A549 (cell line): ENCODE results near the gene AGRP. TPM values are rescaled to one million over a fixed set of nuclear protein-coding genes. Genes with fewer than 3 reads are reported as not detected.

Experiments used
- ATAC-seq, 2 experiments: fragments of 200-7000 bp in 1 of 2; fragments of >200 bp in 1 of 2; cut with Nextera tagmentation in 1 of 2; cut with Tn5 transposase in 1 of 2; 3 replicates each; pipeline versions ENCODE4 v1.8.0 to v1.9.1; 2018 to 2020; ENCODE audit warnings: mild to moderate bottlenecking in 1 of 2, moderate library complexity in 1 of 2
- CTCF ChIA-PET: fragments of 300-600 bp; sonication (Branson Sonifier 250); formaldehyde crosslinking; extraction: SDS; loops from one replicate; lab custom pipeline; 2021; ENCODE audit warnings: antibody characterized with exemption, inconsistent platforms; lab: Yijun Ruan, JAX
- POLR2A ChIA-PET: fragments of 350-600 bp; formaldehyde crosslinking; extraction: SDS; loops from one replicate; lab custom pipeline; 2021; ENCODE audit warnings: antibody characterized with exemption, inconsistent platforms; lab: Yijun Ruan, JAX
- DNase-seq, 2 experiments: peaks; one replicate each; pipeline versions ENCODE4 v3.0.0 to v3.0.0-alpha.2; 2011 to 2016; ENCODE audit warnings: low read depth in 1 of 2, low spot score in 1 of 2
- FAIRE-seq: peaks from 2 replicates; lab custom pipeline; 2011; peaks lifted over from hg19 to GRCh38; lab: Jason Lieb, UNC
- H3K27ac ChIP-seq, 2 experiments: fragments of >200 bp; sonication (Bioruptor Twin); formaldehyde crosslinking; 3 replicates each; pipeline ENCODE4 v1.5.1; 2016 to 2017
- H3K4me1 ChIP-seq: fragments of >200 bp; sonication (Bioruptor Twin); formaldehyde crosslinking; 3 replicates; pipeline ENCODE4 v1.6.1; 2016
- H3K4me2 ChIP-seq: fragments of >200 bp; sonication (Bioruptor Twin); formaldehyde crosslinking; 3 replicates; pipeline ENCODE4 v1.6.1; 2016
- H3K4me3 ChIP-seq: fragments of >200 bp; sonication (Bioruptor Twin); formaldehyde crosslinking; 3 replicates; pipeline ENCODE4 v1.5.1; 2016
- H3K9me3 ChIP-seq: fragments of >200 bp; sonication (Bioruptor Twin); formaldehyde crosslinking; 3 replicates; pipeline ENCODE4 v1.6.1; 2016
- ATOH8 ChIP-seq: fragments of 250-450 bp; sonication (Bioruptor Pico); IDR thresholded peaks from 2 replicates; pipeline ENCODE4 v1.5.0; 2020; ENCODE audit warnings: low read depth, mild to moderate bottlenecking, moderate library complexity
- BCL3 ChIP-seq: fragments of >200 bp; sonication (Bioruptor Twin); formaldehyde crosslinking; IDR thresholded peaks from 3 replicates; pipeline ENCODE4 v1.6.1; 2016
- CHD2 ChIP-seq: fragments of 150-350 bp; IDR thresholded peaks from 2 replicates; pipeline ENCODE4 v1.6.1; 2014; ENCODE audit warnings: low read length; ENCODE audit not compliant: partially characterized antibody
- CHD4 ChIP-seq: fragments of 200-600 bp; sonication (generic); IDR thresholded peaks from 2 replicates; pipeline ENCODE4 v1.6.1; 2016; ENCODE audit warnings: antibody characterized with exemption, mild to moderate bottlenecking, borderline replicate concordance
- E2F6 ChIP-seq: IDR thresholded peaks from 2 replicates; pipeline ENCODE4 v1.6.1; 2012; ENCODE audit warnings: low read depth, borderline replicate concordance
- EP300 ChIP-seq, 2 experiments: fragments of >200 bp; sonication (Bioruptor Twin); formaldehyde crosslinking; IDR thresholded peaks; 2 replicates in 1 of 2; 3 replicates in 1 of 2; pipeline ENCODE4 v1.6.1; 2016 to 2017
- FOSB ChIP-seq: fragments of 250-450 bp; sonication (Bioruptor Pico); IDR thresholded peaks from 2 replicates; pipeline ENCODE4 v1.5.0; 2020; ENCODE audit warnings: mild to moderate bottlenecking, moderate library complexity
- FOSL2 ChIP-seq, 2 experiments: fragments of 450-650 bp in 1 of 2; fragments of >200 bp in 1 of 2; sonication (Bioruptor Twin) in 1 of 2; formaldehyde crosslinking; IDR thresholded peaks; 2 replicates each; pipeline versions ENCODE4 v1.5.0 to v1.6.1; 2016 to 2020; ENCODE audit warnings: mild to moderate bottlenecking in 1 of 2, moderate library complexity in 1 of 2
- HES2 ChIP-seq: fragments of >200 bp; sonication (Bioruptor Twin); formaldehyde crosslinking; IDR thresholded peaks from 2 replicates; pipeline ENCODE4 v1.6.1; 2016
- HEYL ChIP-seq: fragments of 250-450 bp; sonication (Bioruptor Pico); IDR thresholded peaks from 2 replicates; pipeline ENCODE4 v1.8.0; 2021; ENCODE audit warnings: mild to moderate bottlenecking, moderate library complexity
- HOXA7 ChIP-seq: fragments of 250-450 bp; sonication (Bioruptor Pico); IDR thresholded peaks from 2 replicates; pipeline ENCODE4 v1.5.0; 2020; ENCODE audit warnings: mild to moderate bottlenecking, moderate library complexity
- HOXB13 ChIP-seq: fragments of 250-450 bp; sonication (Bioruptor Pico); IDR thresholded peaks from 2 replicates; pipeline ENCODE4 v1.5.0; 2020; ENCODE audit warnings: low read depth, mild to moderate bottlenecking, moderate library complexity
- JUN ChIP-seq, 2 experiments: fragments of >200 bp; sonication (Bioruptor Twin); formaldehyde crosslinking; IDR thresholded peaks; 2 replicates in 1 of 2; 3 replicates in 1 of 2; pipeline ENCODE4 v1.6.1; 2016 to 2017
- KDM5A ChIP-seq: fragments of 200-600 bp; sonication (generic); IDR thresholded peaks from 2 replicates; pipeline ENCODE4 v1.6.1; 2016; ENCODE audit warnings: antibody characterized with exemption, mild to moderate bottlenecking
- MAX ChIP-seq: IDR thresholded peaks from 2 replicates; pipeline ENCODE4 v1.6.1; 2012
- MAZ ChIP-seq: fragments of 150-350 bp; IDR thresholded peaks from 2 replicates; pipeline ENCODE4 v1.6.1; 2014; ENCODE audit warnings: antibody characterized with exemption, low read depth, low read length, borderline replicate concordance
- MYC ChIP-seq: IDR thresholded peaks from 2 replicates; pipeline ENCODE4 v1.6.1; 2012; ENCODE audit warnings: mild to moderate bottlenecking, inconsistent platforms, low read length, improper control_type of control experiment, borderline replicate concordance
- NR3C1 ChIP-seq: fragments of >200 bp; sonication (Bioruptor Twin); formaldehyde crosslinking; IDR thresholded peaks from 3 replicates; pipeline ENCODE4 v1.6.1; 2017
- PBX3 ChIP-seq: IDR thresholded peaks from 2 replicates; pipeline ENCODE4 v1.6.1; 2012
- POLR2AphosphoS2 ChIP-seq: conservative IDR thresholded peaks from 2 replicates; pipeline ENCODE4 v1.6.1; 2012; ENCODE audit warnings: low read length, improper control_type of control experiment, inconsistent platforms
- RAD21 ChIP-seq, 2 experiments: fragments of >200 bp in 1 of 2; sonication (Bioruptor Twin) in 1 of 2; formaldehyde crosslinking in 1 of 2; IDR thresholded peaks in 1 of 2; conservative IDR thresholded peaks in 1 of 2; 2 replicates in 1 of 2; 3 replicates in 1 of 2; pipeline ENCODE4 v1.6.1; 2012 to 2018; ENCODE audit warnings: inconsistent platforms in 1 of 2
- RCOR1 ChIP-seq: fragments of 150-350 bp; IDR thresholded peaks from 2 replicates; pipeline ENCODE4 v1.6.1; 2014; ENCODE audit warnings: antibody characterized with exemption, low read length, low read depth
- RNF2 ChIP-seq: fragments of 200-600 bp; sonication (generic); IDR thresholded peaks from 2 replicates; pipeline ENCODE4 v1.6.1; 2016; ENCODE audit warnings: low read depth, mild to moderate bottlenecking, antibody characterized with exemption, moderate library complexity, borderline replicate concordance
- SREBF2 ChIP-seq: fragments of 450-650 bp; IDR thresholded peaks from 2 replicates; pipeline ENCODE4 v1.6.1; 2014; ENCODE audit warnings: mild to moderate bottlenecking, moderate library complexity
- TFCP2L1 ChIP-seq: fragments of 250-450 bp; sonication (Bioruptor Pico); IDR thresholded peaks from 2 replicates; pipeline ENCODE4 v1.5.0; 2021; ENCODE audit warnings: mild to moderate bottlenecking
- TP53 ChIP-seq: fragments of 250-450 bp; sonication (Bioruptor Pico); IDR thresholded peaks from 2 replicates; pipeline ENCODE4 v1.5.0; 2021; ENCODE audit warnings: mild to moderate bottlenecking, moderate library complexity
- ZSCAN20 ChIP-seq: fragments of 250-450 bp; sonication (Bioruptor Pico); IDR thresholded peaks from 2 replicates; pipeline ENCODE4 v1.8.0; 2022; ENCODE audit warnings: mild to moderate bottlenecking, moderate library complexity
- WGBS: methylation state at CpG from one replicate; pipeline ENCODE4 v1.1.6; 2017; ENCODE audit errors: missing lambda C conversion rate; 5-methylcytosine and 5-hydroxymethylcytosine counted together
- polyA plus RNA-seq, 4 experiments: library from polyadenylated mRNA; depleted of rRNA in 3 of 4; stranded (reverse); fragments of >200 nt; fragmentation: RNase III in 1 of 4; extraction: RNeasy Plus Mini Kit Qiagen cat#74134 plus additional on column Dnase treatment in 1 of 4; gene quantifications; 2 replicates in 3 of 4; 3 replicates in 1 of 4; pipeline ENCODE4 v1.2.3, GENCODE V29; 2011 to 2017

Gene AGRP
- polyA plus RNA-seq, 2 of the 4 experiments (the other 2 are of a cell fraction) = not detected

- DNase-seq (no peak), FAIRE-seq (no peak), ATAC-seq (no peak)
- CTCF ChIA-PET = interaction anchor here (0.5 to 17.9 kb wide), 24 partner anchors 9 to 777 kb away, joined by 3 to 207 read pairs (median 4); partner anchors contain the start of genes CARMIL2 and ZDHHC1
- Histone ChIP-seq H3K9me3 (no peaks in the 10 kb centered on the region), H3K4me1 (peaks cover 17% of the 10 kb centered on the region), H3K4me2 (no peak overlapping the region; the same call in 2 of the 3 replicates), H3K27ac (0 out of 6 replicates have a peak overlapping the region, but pooled peaks of 1 of the 2 experiments have one; percentile 3), H3K4me3 (no peak overlapping the region)
- POLR2A ChIA-PET = no interaction called here
- 94% methylated on average over 7 of the region's 8 CpGs for WGBS
- TF ChIP-seq MYC = no peak
- no peak for TF ChIP-seq NR3C1
- TF ChIP-seq RNF2 = no peak
- TF ChIP-seq FOSB = no peak
- no peak for TF ChIP-seq POLR2AphosphoS2
- no peak for TF ChIP-seq HES2
- TF ChIP-seq CHD2 = no peak
- no peak for TF ChIP-seq MAZ
- no peak for TF ChIP-seq ZSCAN20 (CRISPR knock-in tag)
- TF ChIP-seq MAX = no peak
- TF ChIP-seq TFCP2L1 = no peak
- no peak for TF ChIP-seq KDM5A
- TF ChIP-seq RCOR1 = no peak
- no peak for TF ChIP-seq ATOH8 (CRISPR knock-in tag)
Observed at GRCh38 chr16:67446968-67447507, 36.3 kb downstream of the AGRP start.

GRCh38 chr16:67445913-67446907, 37.1 kb downstream of the AGRP start:
- Histone ChIP-seq H3K9me3 (no peaks in the 10 kb centered on the region), H3K4me3 (no peak overlapping the region), H3K27ac (peak overlapping the region; percentile 3 to 50; a peak in 1 of 6 replicates), H3K4me1 (peaks cover 13% of the 10 kb centered on the region), H3K4me2 (peak overlapping the region; percentile 1)
- ChIA-PET CTCF (interaction anchor here (0.6 to 17.9 kb wide), 20 partner anchors 8 to 261 kb away, joined by 3 to 207 read pairs (median 4); partner anchors contain the start of genes CARMIL2 and ZDHHC1), POLR2A (no interaction called here)
- 83% methylated on average over 11 of the region's 12 CpGs for WGBS
- FAIRE-seq (no peak), ATAC-seq (peak; percentile 25 to 48; a peak in 3 of 6 replicates), DNase-seq (no peak)
- TF ChIP-seq SREBF2 (no peak), RCOR1 (no peak), MAZ (no peak)

GRCh38 chr16:67445441-67445912, 37.9 kb downstream of the AGRP start:
- ATAC-seq = peak; percentile 36 to 49; a peak in 3 of 6 replicates
- Histone ChIP-seq H3K27ac (peak overlapping the region in 1 of 2 experiments; percentile 50; a peak in 1 of 6 replicates), H3K4me1 (peaks cover 13% of the 10 kb centered on the region), H3K4me2 (no peak overlapping the region; the same call in 2 of the 3 replicates), H3K9me3 (no peaks in the 10 kb centered on the region), H3K4me3 (no peak overlapping the region)
- no peak for DNase-seq
- CTCF ChIA-PET = interaction anchor here (0.6 to 17.9 kb wide), 19 partner anchors 7 to 260 kb away, joined by 3 to 207 read pairs (median 4); partner anchors contain the start of genes CARMIL2 and ZDHHC1
- no peak for FAIRE-seq
- POLR2A ChIA-PET = no interaction called here
- WGBS = 88% methylated on average over 3 of the region's 3 CpGs
- no peak for TF ChIP-seq HOXB13 (CRISPR knock-in tag)
- no peak for TF ChIP-seq HOXA7 (CRISPR knock-in tag)
- no peak for TF ChIP-seq ZSCAN20 (CRISPR knock-in tag)
- TF ChIP-seq FOSL2 (IDR thresholded peaks at IDR 0.05) = no peak
- no peak for TF ChIP-seq FOSL2 (CRISPR knock-in tag; IDR thresholded peaks at IDR 0.05)
- TF ChIP-seq E2F6 = no peak
- no peak for TF ChIP-seq CHD4
- TF ChIP-seq PBX3 = no peak
- TF ChIP-seq RAD21 (conservative IDR thresholded peaks at IDR 0.05 in 1 of 2, IDR thresholded peaks at IDR 0.05 in 1 of 2) = no peak
- no peak for TF ChIP-seq MAZ
- no peak for TF ChIP-seq BCL3
- TF ChIP-seq JUN (IDR thresholded peaks at IDR 0.05) = no peak
- no peak for TF ChIP-seq HEYL (CRISPR knock-in tag)
- no peak for TF ChIP-seq EP300 (IDR thresholded peaks at IDR 0.05)
- TF ChIP-seq TP53 (CRISPR knock-in tag) = no peak
